Kidney (tissue), 14 donors: ENCODE data around the gene FAM184B. TPM values are rescaled to one million over a fixed set of nuclear protein-coding genes. Genes with fewer than 3 reads are reported as not detected.

Source experiments
- DNase-seq, 5 donors: peaks; one replicate each; pipeline ENCODE4 v3.0.0-alpha.2; 2013 to 2020
- FAIRE-seq: peaks from 2 replicates; lab custom pipeline; 2012; peaks lifted over from hg19 to GRCh38; lab: Jason Lieb, UNC
- H3K27ac ChIP-seq, 2 donors: one replicate each; pipeline ENCODE4 v1.7.0; 2013; ENCODE audit warnings: low read depth in 2 of 2, low read length in 2 of 2, inconsistent platforms in 1 of 2
- H3K27me3 ChIP-seq: one replicate; pipeline ENCODE4 v1.7.1; 2013; ENCODE audit warnings: low read length, inconsistent platforms; ENCODE audit not compliant: control insufficient read depth, insufficient read depth
- H3K36me3 ChIP-seq, 3 donors: one replicate each; pipeline versions ENCODE4 v1.7.0 to v1.7.1; 2013; ENCODE audit warnings: low read length in 3 of 3, control low read depth in 1 of 3, inconsistent platforms in 1 of 3; ENCODE audit not compliant: insufficient read depth in 3 of 3, control insufficient read depth in 2 of 3
- H3K4me1 ChIP-seq, 3 donors: one replicate each; pipeline versions ENCODE4 v1.7.0 to v1.7.1; 2013; ENCODE audit warnings: low read length in 3 of 3, inconsistent platforms in 1 of 3, low read depth in 1 of 3; ENCODE audit not compliant: control insufficient read depth in 2 of 3, insufficient read depth in 2 of 3
- H3K4me3 ChIP-seq, 3 donors: one replicate each; pipeline versions ENCODE4 v1.7.0 to v1.8.1; 2013; ENCODE audit warnings: low read length in 3 of 3, control low read depth in 1 of 3, inconsistent platforms in 1 of 3
- H3K9ac ChIP-seq, 3 donors: one replicate each; pipeline versions ENCODE4 v1.7.0 to v1.7.1; 2013; ENCODE audit warnings: low read length in 3 of 3, control low read depth in 1 of 3, inconsistent platforms in 1 of 3
- H3K9me3 ChIP-seq, 3 donors: one replicate each; pipeline versions ENCODE4 v1.7.0 to v1.7.1; 2013; ENCODE audit warnings: low read length in 3 of 3, control low read depth in 1 of 3, inconsistent platforms in 1 of 3; ENCODE audit not compliant: control insufficient read depth in 2 of 3, insufficient read depth in 1 of 3
- intact Hi-C: fragments of 100-400 bp; cut with DNase I; formaldehyde crosslinking; loops from one replicate; pipeline ENCODE4 v1.11.1; 2022
- polyA plus RNA-seq: library from polyadenylated mRNA; stranded (reverse); fragments of 350-450 nt; fragmentation: Illumina TruSeq; extraction: RNeasy Lipid Tissue Mini Kit (QIAGEN cat#74804); gene quantifications from one replicate; pipeline ENCODE4 v1.2.3, GENCODE V29; 2014; ENCODE audit warnings: low read depth, low replicate concordance; ENCODE audit not compliant: insufficient read depth
- total RNA-seq: library from RNA; stranded (reverse); fragmentation: NEBNext Ultra II Directional; extraction: Animal tissue kit (Norgen Biotek cat#: 25700); gene quantifications from one replicate; pipeline ENCODE4 v1.2.1, GENCODE V29; 2021
- TF ChIP-seq, protein P1 (sequence below): IDR thresholded peaks from 3 replicates; pipeline ENCODE4 v1.5.1; 2012; ENCODE audit warnings: mild to moderate bottlenecking, moderate library complexity, borderline replicate concordance; ENCODE audit not compliant: insufficient read depth; ENCODE audit errors: extremely low read depth
- donor health status: control.
- donor health status: control.
- donor health status: control.
- donor health status: control.
- donor health status: control.
- donor health status: DM: yes; HTN: yes; CAD: no.
- donor health status: Normal renal cell carcinoma (clear cell type).

The FAM184B gene
- total and polyA plus RNA-seq, 2 donors from 2014 or later = 0.09 to 0.39 TPM

DNA sequence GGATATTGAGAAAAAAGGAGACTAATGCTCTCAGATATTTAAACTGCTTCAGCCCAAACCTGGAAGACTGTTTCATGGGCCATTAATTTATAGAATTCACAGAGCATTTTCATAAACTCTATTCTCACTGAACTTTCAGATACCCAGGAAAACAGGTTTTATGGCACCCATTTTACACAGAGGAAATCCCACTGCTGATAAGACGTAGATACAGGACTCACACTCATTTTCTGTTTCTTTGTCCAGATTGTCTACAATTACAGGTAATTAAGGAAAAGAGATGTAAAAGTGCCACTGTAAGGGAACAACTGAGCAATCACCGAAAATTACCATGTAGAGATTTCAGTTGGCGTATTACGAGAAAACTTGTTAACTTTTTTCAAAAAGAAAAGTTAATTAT is 83.3 kb downstream of the FAM184B start:
- H3K27me3 ChIP-seq = no peaks in the 10 kb centered on the region
- peaks cover 0 to 10% (median 3%) of the 10 kb centered on the region in 3 donors for H3K9me3 ChIP-seq
- no peak overlapping the region for H3K4me3 ChIP-seq
- intact Hi-C loops = no loop called here
- H3K9ac ChIP-seq = no peak overlapping the region
- no peak overlapping the region for H3K27ac ChIP-seq
- no peaks in the 10 kb centered on the region for H3K36me3 ChIP-seq
- TF ChIP-seq, protein P1, sequence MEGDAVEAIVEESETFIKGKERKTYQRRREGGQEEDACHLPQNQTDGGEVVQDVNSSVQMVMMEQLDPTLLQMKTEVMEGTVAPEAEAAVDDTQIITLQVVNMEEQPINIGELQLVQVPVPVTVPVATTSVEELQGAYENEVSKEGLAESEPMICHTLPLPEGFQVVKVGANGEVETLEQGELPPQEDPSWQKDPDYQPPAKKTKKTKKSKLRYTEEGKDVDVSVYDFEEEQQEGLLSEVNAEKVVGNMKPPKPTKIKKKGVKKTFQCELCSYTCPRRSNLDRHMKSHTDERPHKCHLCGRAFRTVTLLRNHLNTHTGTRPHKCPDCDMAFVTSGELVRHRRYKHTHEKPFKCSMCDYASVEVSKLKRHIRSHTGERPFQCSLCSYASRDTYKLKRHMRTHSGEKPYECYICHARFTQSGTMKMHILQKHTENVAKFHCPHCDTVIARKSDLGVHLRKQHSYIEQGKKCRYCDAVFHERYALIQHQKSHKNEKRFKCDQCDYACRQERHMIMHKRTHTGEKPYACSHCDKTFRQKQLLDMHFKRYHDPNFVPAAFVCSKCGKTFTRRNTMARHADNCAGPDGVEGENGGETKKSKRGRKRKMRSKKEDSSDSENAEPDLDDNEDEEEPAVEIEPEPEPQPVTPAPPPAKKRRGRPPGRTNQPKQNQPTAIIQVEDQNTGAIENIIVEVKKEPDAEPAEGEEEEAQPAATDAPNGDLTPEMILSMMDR = no peak
- DNase-seq = no peak
- FAIRE-seq = no peak
- no peaks in the 10 kb centered on the region for H3K4me1 ChIP-seq

DNA sequence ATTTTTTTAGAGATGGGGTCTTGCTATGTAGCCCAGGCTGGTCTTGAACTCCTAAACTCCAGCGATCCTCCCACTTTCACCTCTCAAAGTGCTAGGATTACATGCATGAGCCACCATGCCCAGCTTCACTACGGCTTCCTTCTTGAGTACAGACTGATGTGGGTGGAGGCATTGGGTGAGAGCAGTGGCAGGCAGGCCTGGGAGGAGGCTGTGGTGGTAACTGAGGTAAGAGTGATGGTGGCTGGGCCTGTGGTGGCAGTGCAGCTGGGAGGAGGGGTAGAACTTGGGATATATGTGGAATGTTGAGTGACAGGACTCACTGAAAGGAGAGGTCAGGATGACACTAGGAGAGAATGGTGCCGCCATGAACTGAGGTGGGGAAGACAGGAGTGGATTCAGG is 86.1 kb downstream of the FAM184B start:
- intact Hi-C loops = no loop called here
- no peaks in the 10 kb centered on the region for H3K36me3 ChIP-seq
- no peak overlapping the region for H3K4me3 ChIP-seq
- no peak for DNase-seq
- TF ChIP-seq, protein P1 = no peak
- no peaks in the 10 kb centered on the region for H3K27me3 ChIP-seq
- H3K9ac ChIP-seq = no peak overlapping the region
- no peak overlapping the region for H3K27ac ChIP-seq
- peaks cover 0 to 10% (median 3%) of the 10 kb centered on the region in 3 donors for H3K9me3 ChIP-seq
- H3K4me1 ChIP-seq = no peaks in the 10 kb centered on the region
- FAIRE-seq = no peak

DNA sequence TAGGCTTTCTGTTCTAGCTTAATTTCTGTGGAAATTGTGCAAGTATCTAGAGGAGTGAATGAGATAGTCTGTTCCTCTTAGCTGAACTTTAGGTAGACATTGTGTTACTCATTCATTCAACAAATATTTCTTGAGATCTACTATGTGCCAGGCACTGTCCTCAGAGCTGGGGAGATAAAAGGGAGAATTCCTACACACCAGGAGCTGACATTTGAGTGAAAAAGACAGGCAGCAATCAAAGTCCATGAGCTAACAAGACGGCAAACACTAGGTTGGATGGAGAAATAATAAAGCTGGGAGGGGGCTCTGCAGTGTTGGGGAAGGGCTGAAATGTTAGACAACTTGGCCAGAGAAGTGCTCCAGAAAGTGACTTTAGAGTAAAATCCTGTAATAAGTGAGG is 86.9 kb downstream of the FAM184B start:
- intact Hi-C loops = no loop called here
- H3K4me3 ChIP-seq = no peak overlapping the region
- DNase-seq (no peak), FAIRE-seq (no peak)
- H3K9ac ChIP-seq = no peak overlapping the region
- H3K9me3 ChIP-seq = peaks cover 0 to 6% (median 3%) of the 10 kb centered on the region in 3 donors
- H3K27me3 ChIP-seq = no peaks in the 10 kb centered on the region
- no peak overlapping the region for H3K27ac ChIP-seq
- TF ChIP-seq, protein P1 = no peak
- no peaks in the 10 kb centered on the region for H3K4me1 ChIP-seq
- no peaks in the 10 kb centered on the region for H3K36me3 ChIP-seq

DNA sequence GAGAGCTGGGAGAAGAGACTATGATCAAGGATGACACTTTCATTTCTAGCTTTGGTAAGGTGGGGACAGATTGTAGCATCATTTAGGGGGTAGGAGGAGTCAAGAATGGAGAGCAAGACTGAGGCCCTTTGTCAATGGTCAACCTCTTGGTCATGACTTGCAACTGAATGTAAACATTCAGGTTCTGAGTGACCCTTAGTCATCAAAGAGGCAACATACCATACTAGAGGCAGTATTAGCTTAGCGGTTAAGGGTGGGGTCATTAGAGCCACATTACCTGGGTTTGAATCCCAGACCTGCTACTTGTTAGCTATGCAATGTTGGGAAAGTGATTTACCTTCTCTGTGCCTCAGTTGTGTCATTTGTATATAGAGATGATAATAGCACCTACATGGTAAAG is 90.5 kb downstream of the FAM184B start:
- no peaks in the 10 kb centered on the region for H3K27me3 ChIP-seq
- H3K4me3 ChIP-seq = no peak overlapping the region
- intact Hi-C loops = no loop called here
- H3K9ac ChIP-seq = no peak overlapping the region
- DNase-seq (no peak), FAIRE-seq (no peak)
- H3K36me3 ChIP-seq = no peaks in the 10 kb centered on the region
- TF ChIP-seq, protein P1 = no peak
- H3K9me3 ChIP-seq = no peaks in the 10 kb centered on the region
- H3K27ac ChIP-seq = no peak overlapping the region
- no peaks in the 10 kb centered on the region for H3K4me1 ChIP-seq
